GM18508 (cell line): ENCODE measurements around the gene SLC26A2.
A peak's percentile ranks its signal among the peaks of the same experiment; 100 is the strongest.

Experiments used
- ATAC-seq: cut with Tn5 transposase; IDR thresholded peaks from one replicate; pipeline ENCODE4 v1.9.1; 2021; ENCODE audit warnings: moderate number of reproducible peaks; ENCODE audit not compliant: insufficient read depth, unreplicated experiment

The SLC26A2 gene

DNA sequence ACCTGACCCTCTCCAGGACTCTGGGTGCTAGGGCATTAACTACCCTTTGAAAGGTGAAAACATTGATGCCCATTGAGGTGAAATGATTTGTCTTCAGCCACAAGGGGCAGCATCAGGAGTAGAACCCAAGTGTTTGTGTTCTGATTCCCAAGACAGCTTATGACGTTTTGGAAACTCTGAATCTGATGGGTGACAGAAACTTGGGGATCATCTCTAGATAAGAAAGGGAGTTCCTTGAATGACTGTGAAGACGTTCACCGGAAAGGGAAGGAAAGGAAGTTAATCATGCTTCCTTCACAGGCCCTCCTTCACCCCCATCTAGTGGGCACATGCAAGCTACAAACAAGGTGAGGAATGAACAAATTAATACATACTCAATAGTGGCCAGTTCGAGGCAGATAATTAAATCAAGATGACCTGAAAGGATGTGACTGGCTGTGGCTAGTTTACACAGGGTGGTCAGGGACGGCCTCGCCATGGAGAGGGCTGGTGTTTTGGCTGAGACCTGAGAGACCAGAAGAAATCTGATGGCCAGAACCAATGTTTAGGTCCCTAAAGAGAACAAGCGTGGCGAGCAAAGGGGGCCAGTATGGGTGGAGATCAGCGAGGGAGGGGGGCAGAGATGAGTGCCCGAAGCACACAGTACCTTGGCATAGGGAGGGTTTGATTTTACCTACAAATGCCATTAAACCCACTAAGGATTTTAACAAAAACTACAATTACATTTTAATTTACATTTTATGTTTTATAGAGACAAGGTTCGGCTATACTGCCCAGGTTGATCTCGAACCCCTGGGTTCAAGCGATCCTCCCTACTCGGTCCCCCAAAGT, 937 bp upstream of the SLC26A2 start:
- ATAC-seq, result no peak

GRCh38 chr5:149961186-149961685, 678 bp downstream of the SLC26A2 start:
- ATAC-seq, result no peak

DNA sequence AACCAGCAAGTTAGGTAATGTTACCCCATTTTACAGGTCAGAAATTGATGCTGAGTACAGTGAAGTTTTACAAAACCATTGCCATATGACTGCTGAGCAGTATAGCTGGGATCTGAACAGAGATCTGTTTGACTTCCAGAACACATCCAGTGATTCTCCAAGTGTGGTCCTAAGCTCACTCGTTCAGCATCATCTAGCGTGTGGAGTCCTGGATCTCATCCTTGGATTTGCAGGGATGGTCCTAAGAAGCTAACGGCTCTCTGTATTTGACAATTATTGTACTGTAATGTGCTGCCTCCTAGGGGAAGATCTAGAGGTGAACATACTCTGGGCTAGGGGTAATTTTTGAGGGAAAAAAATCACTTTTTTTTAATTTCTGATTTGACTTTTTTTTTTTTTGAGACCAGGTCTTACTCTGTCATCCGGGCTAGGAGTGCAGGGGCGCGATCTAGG, 1.4 kb downstream of the SLC26A2 start:
- ATAC-seq, result no peak

GRCh38 chr5:149962601-149963300, 2.2 kb downstream of the SLC26A2 start:
- no peak for ATAC-seq

DNA sequence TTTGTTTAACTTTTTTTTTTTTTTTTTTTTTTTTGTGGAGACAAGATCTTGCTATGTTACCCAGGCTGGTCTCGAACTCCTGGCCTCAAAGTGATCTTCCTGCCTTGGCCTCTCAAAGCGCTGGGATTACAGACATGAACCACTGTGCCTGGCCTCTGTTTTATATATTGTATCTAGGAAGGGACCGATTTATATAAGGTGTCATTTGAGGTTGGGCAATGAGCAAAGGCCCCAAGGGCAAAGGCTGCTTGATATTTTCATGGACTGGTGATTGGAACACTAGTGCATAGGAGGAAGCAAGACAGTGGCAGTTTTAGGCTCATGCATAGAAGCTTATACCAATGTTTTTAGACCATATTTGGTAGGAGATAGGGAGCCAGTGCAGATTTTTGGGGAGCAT, 3.2 kb downstream of the SLC26A2 start:
- no peak for ATAC-seq

DNA sequence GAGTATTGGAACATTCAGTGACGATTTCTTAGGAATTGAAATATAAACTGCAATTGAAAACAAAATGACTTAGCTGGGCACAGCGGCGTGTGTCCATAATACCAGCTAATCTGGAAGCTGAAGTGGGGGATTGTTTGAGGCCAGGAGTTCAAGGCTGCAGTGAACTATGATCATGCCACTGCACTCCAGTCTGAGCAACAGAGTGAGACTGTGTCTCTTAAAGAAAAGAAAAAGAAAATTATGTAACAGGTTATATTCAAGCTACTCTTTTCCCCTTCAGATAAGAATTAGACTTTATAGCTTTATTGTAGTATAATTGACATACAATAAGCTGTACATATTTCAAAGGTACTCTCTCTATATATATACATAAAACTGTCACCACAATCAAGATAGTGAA, 6.4 kb downstream of the SLC26A2 start:
- ATAC-seq, result no peak

GRCh38 chr5:149969181-149969930, 8.8 kb downstream of the SLC26A2 start:
- ATAC-seq, result no peak

DNA sequence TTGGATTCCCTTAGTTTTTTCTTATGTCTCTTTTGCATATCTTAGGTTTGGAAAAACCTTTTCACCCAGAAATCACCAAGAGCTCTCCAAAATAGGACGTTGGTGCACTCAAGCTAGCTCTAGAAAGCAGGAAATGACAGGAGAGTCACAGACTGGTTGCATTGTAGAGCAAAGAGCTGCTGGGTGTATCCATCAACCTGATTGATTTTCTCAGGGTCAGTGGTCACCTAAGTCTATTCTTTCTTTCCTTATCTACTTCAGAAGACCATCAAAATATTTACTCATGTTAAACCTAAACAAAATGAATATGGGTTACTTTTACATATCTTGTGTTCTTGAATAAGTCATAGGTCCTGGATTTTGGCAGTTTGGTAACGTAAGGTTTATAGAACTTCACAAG, 14.9 kb downstream of the SLC26A2 start:
- ATAC-seq, result no peak

DNA sequence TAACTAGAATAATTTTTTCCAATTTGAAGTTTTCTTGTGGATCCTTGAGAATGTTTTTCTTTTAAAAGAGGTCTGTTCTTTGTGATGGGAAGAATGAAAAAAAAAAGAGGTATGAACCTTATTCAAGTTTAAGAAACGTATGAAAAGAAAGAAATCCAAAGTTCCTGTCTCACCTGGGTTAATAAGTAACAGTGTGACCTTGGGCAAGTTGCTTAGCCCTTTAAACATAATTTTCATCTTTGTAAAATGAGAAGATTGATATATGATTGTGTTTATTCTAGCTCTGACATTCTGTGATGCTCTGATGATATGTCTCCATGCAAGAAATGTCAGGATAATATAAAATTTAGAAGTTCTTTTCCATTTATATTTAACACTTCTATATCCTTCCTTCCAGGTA, 19.3 kb downstream of the SLC26A2 start:
- no peak for ATAC-seq

- no peak for ATAC-seq
Measured at GRCh38 chr5:149981206-149981605, 20.6 kb downstream of the SLC26A2 start.

DNA sequence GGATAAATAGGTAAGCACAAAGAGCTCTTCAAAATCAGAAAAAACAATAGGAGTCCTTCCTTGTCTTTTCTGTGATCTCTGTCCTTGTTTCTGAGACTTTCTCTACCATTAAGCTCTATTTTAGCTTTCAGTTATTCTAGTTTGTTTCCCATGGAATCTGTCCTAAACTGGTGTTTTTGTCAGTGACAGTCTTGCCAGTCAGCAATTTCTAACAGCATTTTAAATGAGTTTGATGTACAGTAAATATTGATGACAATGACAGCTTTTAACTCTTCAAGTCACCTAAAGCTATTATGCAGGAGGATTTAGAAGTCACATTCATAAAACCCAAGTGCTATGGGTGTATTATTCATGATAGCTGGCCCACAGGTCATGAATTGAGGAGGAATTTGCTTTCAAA, 21.9 kb downstream of the SLC26A2 start:
- no peak for ATAC-seq

- no peak for ATAC-seq
Measured at GRCh38 chr5:149988126-149988525, 27.6 kb downstream of the SLC26A2 start.

- peak; percentile 68 for ATAC-seq
Measured at GRCh38 chr5:149990518-149991376, 30.2 kb downstream of the SLC26A2 start.

GRCh38 chr5:149993471-149993870, 32.9 kb downstream of the SLC26A2 start:
- ATAC-seq, result no peak

DNA sequence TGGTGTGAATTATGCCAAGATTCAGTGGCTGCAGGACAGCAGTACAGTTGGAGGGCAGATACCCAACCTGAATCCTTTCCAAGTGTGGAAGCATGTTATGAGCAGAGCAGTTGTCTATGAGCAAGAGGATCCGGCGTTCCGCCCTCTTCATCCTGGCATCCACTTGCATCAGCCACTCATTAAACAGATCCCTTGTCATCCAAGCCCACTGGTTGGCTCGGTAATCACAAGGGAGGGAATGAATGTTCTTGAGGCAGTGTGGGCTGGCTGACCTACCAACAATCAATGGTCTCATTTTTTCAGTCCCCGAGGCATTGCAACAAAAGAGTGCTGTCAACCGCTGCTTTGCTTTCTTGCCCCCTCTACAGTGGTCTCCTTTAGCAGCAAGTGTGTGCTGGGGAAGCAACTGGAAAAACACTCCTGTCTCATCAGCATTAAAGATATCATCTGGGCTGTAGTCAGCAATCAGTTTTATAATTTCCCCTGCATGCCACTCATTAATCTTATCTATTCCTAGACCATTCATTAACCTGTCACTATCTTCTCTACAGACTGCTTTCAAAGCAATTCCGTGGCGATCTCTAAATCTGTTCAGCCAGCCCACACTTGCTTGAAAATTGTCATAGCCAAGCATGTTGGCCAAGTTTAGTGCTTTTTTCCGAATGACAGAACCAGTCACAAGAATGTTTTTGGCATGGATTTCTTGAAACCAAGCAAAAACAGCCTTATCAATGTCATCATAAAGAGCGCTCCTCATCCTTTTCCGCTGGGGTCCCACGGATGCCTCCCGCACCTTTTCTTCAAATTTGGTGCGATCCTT, 35.0 kb downstream of the SLC26A2 start:
- ATAC-seq, result no peak

GRCh38 chr5:149996205-149996890, 35.8 kb downstream of the SLC26A2 start:
- ATAC-seq, result no peak

DNA sequence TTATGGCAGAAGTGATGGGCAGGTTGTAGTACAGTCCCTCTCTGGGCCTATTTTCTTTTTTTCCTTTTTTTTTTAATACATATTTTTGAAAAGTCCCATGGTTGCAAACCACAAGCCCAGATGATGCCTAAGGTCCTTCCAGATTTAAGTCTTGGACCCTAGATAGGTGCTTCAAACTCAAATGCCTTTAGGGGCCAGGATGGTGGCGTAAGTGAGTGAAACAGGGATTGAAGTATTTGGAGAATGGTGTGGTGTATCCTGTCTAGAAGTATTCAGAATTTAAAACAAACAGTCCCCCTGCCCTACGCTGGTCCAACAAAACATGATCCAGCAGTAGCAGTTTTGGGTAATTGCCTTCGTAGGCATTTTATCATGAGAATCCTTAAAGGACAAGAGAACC, 37.7 kb downstream of the SLC26A2 start:
- ATAC-seq, result no peak

- ATAC-seq, result no peak
Measured at GRCh38 chr5:149999359-149999758, 38.8 kb downstream of the SLC26A2 start.

- no peak for ATAC-seq
Measured at GRCh38 chr5:149999866-150000255, 39.3 kb downstream of the SLC26A2 start.
